Kidney epithelial cell (primary cell): Measurements from ENCODE around the gene KITLG. TPM values are rescaled to one million over a fixed set of nuclear protein-coding genes. Genes with fewer than 3 reads are reported as not detected.
A peak's percentile ranks its signal among the peaks of the same experiment; 100 is the strongest.

ENCODE experiments used
- DNase-seq: peaks from one replicate; pipeline ENCODE4 v3.0.0-alpha.2; 2010; ENCODE audit warnings: low read depth
- H3K27me3 ChIP-seq: 2 replicates; pipeline ENCODE4 v1.6.0; 2011; ENCODE audit warnings: low read length; ENCODE audit not compliant: control insufficient read depth, insufficient read depth
- H3K36me3 ChIP-seq: 2 replicates; pipeline ENCODE4 v1.5.1; 2011; ENCODE audit warnings: low read length; ENCODE audit not compliant: control insufficient read depth, insufficient read depth
- H3K4me3 ChIP-seq: 2 replicates; pipeline ENCODE4 v1.5.1; 2011; ENCODE audit warnings: low read depth, mild to moderate bottlenecking, control low read depth, low read length
- CTCF ChIP-seq: IDR thresholded peaks from 2 replicates; pipeline ENCODE4 v1.5.1; 2011; ENCODE audit warnings: mild to moderate bottlenecking, moderate library complexity, low read length, control low read depth, inconsistent platforms; ENCODE audit not compliant: insufficient read depth, poor library complexity, severe bottlenecking
- total RNA-seq: library from RNA; depleted of rRNA; stranded (reverse); fragments of >200 nt; gene quantifications from 2 replicates; pipeline ENCODE4 v1.2.3, GENCODE V29; 2015

Gene KITLG
- total RNA-seq, 1 donor from 2014 or later = 11.5 TPM

DNA sequence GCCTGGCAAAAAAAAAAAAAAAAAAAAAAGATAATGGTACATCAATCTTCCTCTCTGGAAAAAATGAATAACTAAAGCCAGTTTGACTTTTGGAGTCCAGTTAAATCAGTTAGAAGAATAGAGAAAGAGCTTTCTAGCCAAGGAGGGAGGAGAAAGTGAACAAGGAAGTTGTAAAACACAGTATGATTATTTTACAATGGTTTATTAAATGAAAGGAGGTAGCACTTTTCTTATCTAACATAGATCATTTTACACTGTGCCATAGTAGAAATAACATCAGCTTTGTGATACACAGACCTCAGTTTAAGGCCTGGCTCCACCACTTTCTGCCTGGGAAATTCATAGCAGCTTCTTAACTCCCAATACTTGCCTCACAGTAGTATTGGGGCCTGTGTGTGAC lies 15.4 kb upstream of the KITLG start:
- Histone ChIP-seq H3K4me3 (no peak overlapping the region), H3K36me3 (no peaks in the 10 kb centered on the region), H3K27me3 (no peaks in the 10 kb centered on the region)
- TF ChIP-seq CTCF = no peak
- no peak for DNase-seq

DNA sequence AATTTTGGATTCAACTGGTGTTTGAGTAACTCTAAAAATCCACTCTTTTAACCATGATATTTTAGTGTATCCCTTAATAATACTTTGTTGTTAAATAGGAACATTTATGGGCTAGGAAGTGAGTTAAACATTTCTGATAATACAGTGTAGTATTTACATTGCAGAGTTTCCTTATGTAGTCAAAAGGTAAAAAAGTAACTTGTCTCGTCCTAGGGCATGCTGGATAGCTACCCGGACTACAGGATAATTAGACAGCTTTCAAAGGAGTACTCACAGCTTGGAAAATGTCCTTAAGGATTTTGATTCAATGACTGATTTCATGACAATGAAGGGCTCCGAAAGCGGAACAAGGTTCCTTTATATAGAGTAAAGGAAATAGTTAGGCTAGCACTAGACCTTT lies 14.5 kb upstream of the KITLG start:
- Histone ChIP-seq H3K4me3 (no peak overlapping the region), H3K27me3 (no peaks in the 10 kb centered on the region), H3K36me3 (no peaks in the 10 kb centered on the region)
- TF ChIP-seq CTCF = no peak
- no peak for DNase-seq

DNA sequence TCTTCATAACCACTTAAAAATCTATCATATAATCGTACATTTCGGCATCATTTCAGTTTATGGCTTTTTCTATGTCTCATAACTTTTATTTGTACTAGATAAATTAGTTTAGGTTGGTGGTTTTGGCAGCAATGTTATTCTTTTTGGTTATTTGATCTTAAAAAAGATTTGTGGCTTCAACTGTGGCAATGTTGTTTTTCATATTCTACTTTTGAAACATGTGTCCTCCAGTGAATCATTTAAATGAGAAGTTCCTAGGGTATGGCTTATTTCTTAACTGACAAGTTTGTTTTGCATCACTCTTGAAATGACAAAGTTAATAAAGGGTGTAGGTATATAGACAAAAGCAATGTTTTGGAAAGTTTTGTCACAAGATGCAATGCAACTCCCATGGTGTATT lies 11.1 kb upstream of the KITLG start:
- no peak for TF ChIP-seq CTCF
- Histone ChIP-seq H3K36me3 (no peaks in the 10 kb centered on the region), H3K4me3 (no peak overlapping the region), H3K27me3 (no peaks in the 10 kb centered on the region)
- no peak for DNase-seq

- no peaks in the 10 kb centered on the region for H3K27me3 ChIP-seq
- H3K4me3 ChIP-seq = no peak overlapping the region
- H3K36me3 ChIP-seq = no peaks in the 10 kb centered on the region
- no peak for DNase-seq
- TF ChIP-seq CTCF = no peak
Measured at GRCh38 chr12:88590851-88591250, 10.6 kb upstream of the KITLG start.

GRCh38 chr12:88585077-88585476 lies 4.8 kb upstream of the KITLG start:
- Histone ChIP-seq H3K4me3 (no peak overlapping the region), H3K27me3 (no peaks in the 10 kb centered on the region), H3K36me3 (no peaks in the 10 kb centered on the region)
- TF ChIP-seq CTCF = no peak
- no peak for DNase-seq

DNA sequence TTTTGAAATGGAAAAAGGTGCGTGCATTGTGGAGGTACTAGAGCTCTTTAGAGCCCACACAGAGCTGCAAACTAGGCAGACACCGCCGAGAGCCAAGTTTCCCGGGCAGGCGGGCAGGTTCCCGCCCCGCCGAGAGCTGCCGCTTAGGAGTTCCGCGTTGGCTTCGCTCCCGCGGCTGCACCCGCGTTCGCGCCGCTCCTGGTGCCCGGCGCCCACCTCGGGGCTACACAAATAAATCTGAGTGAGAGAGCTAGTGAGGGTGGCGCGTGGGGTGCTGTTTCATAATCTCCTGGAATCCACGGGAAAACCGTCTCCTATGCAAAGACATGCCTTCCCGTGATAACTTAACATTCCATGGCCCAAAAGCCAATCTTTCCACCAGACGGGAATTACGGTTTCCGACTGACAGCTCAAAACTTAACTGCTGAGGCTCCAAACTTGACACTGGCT lies 645 bp downstream of the KITLG start:
- peak overlapping the region; percentile 67 for H3K4me3 ChIP-seq
- no peaks in the 10 kb centered on the region for H3K27me3 ChIP-seq
- no peak for TF ChIP-seq CTCF
- no peak for DNase-seq
- no peaks in the 10 kb centered on the region for H3K36me3 ChIP-seq
